ENCODE data around the gene OARD1. TPM values are rescaled to one million over a fixed set of nuclear protein-coding genes. Genes with fewer than 3 reads are reported as not detected.
A peak's percentile ranks its signal among the peaks of the same experiment; 100 is the strongest.

OARD1 gene
- total RNA-seq, 4 donors from 2014 or later = 14.3 to 20.2 (median 15.1) TPM

GRCh38 chr6:41036186-41036585, 36.0 kb downstream of the OARD1 start:
- no peak for ATAC-seq

GRCh38 chr6:41033776-41034175, 38.4 kb downstream of the OARD1 start:
- in situ Hi-C loops (cut with MboI; ENCODE audit: low sequenced_read_pairs in 4 of 4) (loop anchor here in 1 of 4 donors (25.0 kb wide), 1 partner anchor 1046 kb away; no protein-coding TSS in a partner anchor), intact Hi-C loops (cut with DNase I; ENCODE audit: low total_unique reads) (no loop called here)
- H3K36me3 ChIP-seq = no peaks in the 10 kb centered on the region
- no peaks in the 10 kb centered on the region for H3K9me3 ChIP-seq
- DNase-seq (no peak), ATAC-seq (no peak)
- no peak overlapping the region for H3K4me3 ChIP-seq
- peaks cover under 1 to 8% of the 10 kb centered on the region in 2 donors for H3K4me1 ChIP-seq
- no peak overlapping the region for H3K27ac ChIP-seq
- no peaks in the 10 kb centered on the region for H3K27me3 ChIP-seq
- TF ChIP-seq CTCF (IDR thresholded peaks at IDR 0.05 in 4 of 5, conservative IDR thresholded peaks at IDR 0.05 in 1 of 5) = no peak
- no peak for TF ChIP-seq POLR2A (IDR thresholded peaks at IDR 0.05)

More at GRCh38 chr6:41036186-41036585, 36.0 kb downstream of the OARD1 start:
- intact Hi-C loops (cut with DNase I; ENCODE audit: low total_unique reads) (no loop called here), in situ Hi-C loops (cut with MboI; ENCODE audit: low sequenced_read_pairs in 4 of 4) (loop anchor here in 1 of 4 donors (25.0 kb wide), 1 partner anchor 1049 kb away; no protein-coding TSS in a partner anchor)
- DNase-seq = no peak
- Histone ChIP-seq H3K36me3 (no peaks in the 10 kb centered on the region), H3K9me3 (no peaks in the 10 kb centered on the region), H3K27ac (no peak overlapping the region), H3K4me1 (peaks cover 6 to 19% of the 10 kb centered on the region in 2 donors), H3K4me3 (no peak overlapping the region), H3K27me3 (no peaks in the 10 kb centered on the region)
- no peak for TF ChIP-seq POLR2A (IDR thresholded peaks at IDR 0.05)
- TF ChIP-seq CTCF (IDR thresholded peaks at IDR 0.05 in 4 of 5, conservative IDR thresholded peaks at IDR 0.05 in 1 of 5) = no peak

GRCh38 chr6:41032830-41033229, 39.3 kb downstream of the OARD1 start:
- no peak for ATAC-seq
- TF ChIP-seq CTCF (IDR thresholded peaks at IDR 0.05 in 4 of 5, conservative IDR thresholded peaks at IDR 0.05 in 1 of 5) (no peak), POLR2A (IDR thresholded peaks at IDR 0.05) (no peak)
- in situ Hi-C loops (cut with MboI; ENCODE audit: low sequenced_read_pairs in 4 of 4) (loop anchor here in 1 of 4 donors (25.0 kb wide), 1 partner anchor 1046 kb away; no protein-coding TSS in a partner anchor), intact Hi-C loops (cut with DNase I; ENCODE audit: low total_unique reads) (no loop called here)
- DNase-seq = no peak
- Histone ChIP-seq H3K4me3 (no peak overlapping the region), H3K9me3 (no peaks in the 10 kb centered on the region), H3K27me3 (no peaks in the 10 kb centered on the region), H3K4me1 (peaks cover 9 to 13% of the 10 kb centered on the region in 2 donors), H3K27ac (no peak overlapping the region), H3K36me3 (no peaks in the 10 kb centered on the region)

- in situ Hi-C loops (cut with MboI; ENCODE audit: low sequenced_read_pairs in 4 of 4) = loop anchor here (5.0 to 25.0 kb wide), 5 partner anchors 39 to 1674 kb away; no protein-coding TSS in a partner anchor
- H3K27ac ChIP-seq = peak overlapping the region; percentile 81 to 85 (median 82)
- peaks cover 15 to 16% of the 10 kb centered on the region in 2 donors for H3K4me1 ChIP-seq
- TF ChIP-seq POLR2A (IDR thresholded peaks at IDR 0.05) (no peak), CTCF (IDR thresholded peaks at IDR 0.05 in 4 of 5, conservative IDR thresholded peaks at IDR 0.05 in 1 of 5) (no peak)
- peak; percentile 31 to 36 for ATAC-seq
- peak overlapping the region; percentile 60 to 79 (median 70) for H3K4me3 ChIP-seq
- DNase-seq = no peak
- intact Hi-C loops (cut with DNase I; ENCODE audit: low total_unique reads) = loop anchor here (1.0 to 10.0 kb wide), 5 partner anchors 22 to 1044 kb away; no protein-coding TSS in a partner anchor
- no peaks in the 10 kb centered on the region for H3K9me3 ChIP-seq
- no peaks in the 10 kb centered on the region for H3K27me3 ChIP-seq
- H3K36me3 ChIP-seq = no peaks in the 10 kb centered on the region
Observed at GRCh38 chr6:41028561-41029412, 43.4 kb downstream of the OARD1 start.
